NCI-H2227 (cell line): ENCODE measurements around the gene SSRP1.
"Not testable (repeated sequence)": the region's sequence is repeated elsewhere in the genome, so short reads cannot be mapped to it uniquely, and the experiment has no call there.

Experiments used
- DNase-seq: peaks from one replicate; lab custom pipeline; 2025; ENCODE audit not compliant: unreplicated experiment; lab: John Stamatoyannopoulos, UW

The SSRP1 gene

DNA sequence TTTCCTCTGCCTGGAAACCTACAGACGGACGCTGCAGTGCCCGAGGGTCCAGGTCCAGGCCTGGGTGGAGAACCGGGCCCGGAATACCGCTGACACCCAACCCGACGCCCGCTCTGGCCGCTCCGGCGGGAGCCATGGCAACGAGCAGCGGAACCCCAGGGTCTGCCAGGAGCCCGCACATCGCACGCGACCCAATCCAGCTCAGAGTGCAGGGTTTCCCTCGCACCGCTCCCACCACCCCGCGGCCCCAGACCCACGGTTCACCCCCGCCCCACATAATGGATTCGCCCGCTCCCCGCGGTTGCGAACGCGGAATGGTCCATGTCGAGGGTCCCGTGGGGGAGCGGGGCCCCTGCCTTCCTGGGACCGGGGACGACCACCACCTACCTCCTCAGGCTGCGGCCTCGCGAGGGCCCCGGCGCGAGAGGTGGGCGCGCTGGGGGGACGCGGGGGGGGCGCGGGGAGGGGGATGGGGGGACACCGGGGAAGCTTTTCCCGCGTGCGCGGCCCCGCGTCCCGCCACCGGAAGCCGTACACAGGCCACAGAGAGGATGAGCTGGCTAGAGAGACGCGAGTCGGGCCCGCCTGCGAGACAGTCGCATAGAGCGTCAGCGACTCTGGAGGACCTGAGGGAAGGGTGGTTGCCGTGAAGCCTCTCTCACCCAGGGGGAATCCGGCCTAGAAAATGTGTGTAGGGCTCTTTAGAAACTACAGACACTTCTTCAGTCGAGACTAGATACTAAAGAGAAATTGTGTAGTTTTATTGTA lies at the start of gene SSRP1:
TSS of gene SSRP1 (minus strand) at position 550 of the 768 bp plus-strand sequence. CDS start 771 bp downstream, outside the sequence.
- DNase-seq: peak; percentile 94

DNA sequence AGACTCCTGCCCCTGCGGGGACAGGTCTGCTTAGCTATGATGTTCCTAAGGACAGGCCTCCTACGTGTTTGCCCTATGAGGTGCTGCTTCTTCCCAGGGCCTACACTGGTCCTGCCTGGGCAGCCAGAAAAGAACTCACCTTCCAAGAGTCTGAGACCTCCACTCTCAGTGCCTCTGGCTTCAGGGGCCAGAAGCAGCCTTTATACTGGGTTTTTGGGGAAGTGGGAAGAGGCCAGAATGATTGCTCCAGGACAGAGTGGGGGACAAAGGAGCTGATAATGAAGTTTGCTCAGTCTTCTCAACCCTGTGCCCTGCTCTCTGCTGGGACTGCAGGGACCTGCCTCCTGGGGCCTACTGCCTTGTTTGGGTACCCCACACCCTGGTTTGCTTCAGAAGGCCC lies 45.3 kb upstream of the SSRP1 start, which contains the start of gene PRG3:
TSS of gene PRG3 (minus strand) at position 176 of the 400 bp plus-strand sequence. CDS start 442 bp downstream, outside the sequence.
- DNase-seq: no peak

- no peak for DNase-seq
These were observed 44.0 kb upstream of the SSRP1 start for GRCh38 chr11:57379732-57380131.

- no peak for DNase-seq
These were observed 42.5 kb upstream of the SSRP1 start for GRCh38 chr11:57378186-57378585.

GRCh38 chr11:57377107-57377506 lies 41.4 kb upstream of the SSRP1 start:
- DNase-seq: no peak

DNA sequence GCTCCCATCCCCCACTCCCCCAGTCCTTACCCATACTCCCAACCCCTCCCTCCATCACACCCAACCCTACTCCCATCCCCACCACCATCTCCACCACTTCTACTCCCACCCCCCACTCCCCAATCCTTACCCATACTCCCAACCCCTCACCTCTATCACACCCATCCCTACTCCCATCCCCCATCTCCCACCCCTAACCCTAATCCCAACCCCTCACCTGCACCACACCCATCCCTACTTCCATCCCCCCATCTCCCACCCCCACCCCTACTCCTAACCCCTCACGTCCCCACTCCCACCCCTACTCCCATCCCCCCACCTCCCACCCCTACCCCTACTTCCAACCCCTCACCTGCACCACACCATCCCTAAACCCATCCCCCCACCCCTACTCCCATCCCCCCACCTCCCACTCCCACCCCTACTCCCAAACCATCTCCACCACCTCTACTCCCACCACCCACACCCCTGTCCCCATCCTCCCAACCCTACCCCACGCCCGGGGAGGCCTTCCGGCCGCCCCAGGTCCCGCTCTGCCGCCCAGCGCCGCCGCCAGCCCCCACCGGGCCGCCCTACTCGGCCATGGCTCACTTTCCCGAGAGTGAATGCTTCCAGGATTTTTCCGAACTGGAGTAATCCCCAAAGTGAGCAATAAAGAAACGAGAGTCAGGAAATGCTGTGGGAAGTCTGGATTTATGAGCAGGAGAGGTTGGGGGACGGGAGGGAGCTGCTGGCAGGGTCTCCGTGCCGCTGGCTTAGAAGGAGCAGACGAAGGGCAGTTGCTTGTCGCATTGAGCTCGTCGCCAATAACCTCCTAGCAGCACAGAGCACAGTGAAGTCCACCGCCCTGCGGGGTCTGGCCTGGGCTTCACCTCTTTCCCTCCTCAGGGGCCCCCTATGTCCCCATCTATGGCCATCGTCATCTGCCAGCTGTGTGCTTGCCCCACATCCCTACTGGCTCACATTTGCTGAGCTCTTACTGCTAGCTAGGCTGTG lies 40.7 kb upstream of the SSRP1 start:
- no peak for DNase-seq

DNA sequence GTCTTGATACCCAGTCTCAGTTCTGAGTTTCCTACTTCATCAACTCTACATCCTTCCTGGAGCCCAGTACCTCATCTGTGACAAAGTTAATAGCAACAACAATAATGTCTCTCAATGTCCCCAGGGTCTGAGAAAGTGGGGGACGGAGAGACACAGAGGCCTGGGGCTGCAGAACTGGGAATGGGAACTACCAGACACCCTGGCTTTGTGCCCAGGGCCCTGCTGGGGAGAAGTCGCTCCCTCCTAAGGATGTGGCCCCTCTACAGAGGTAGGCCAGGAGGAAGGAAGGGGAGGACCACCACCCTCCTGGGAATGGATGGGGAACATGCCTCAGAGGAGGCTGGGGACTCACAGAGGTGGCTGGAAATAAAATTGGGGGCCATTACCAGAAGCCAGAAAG lies 39.8 kb upstream of the SSRP1 start:
- DNase-seq: no peak

GRCh38 chr11:57374966-57375365 lies 39.3 kb upstream of the SSRP1 start:
- DNase-seq: no peak

DNA sequence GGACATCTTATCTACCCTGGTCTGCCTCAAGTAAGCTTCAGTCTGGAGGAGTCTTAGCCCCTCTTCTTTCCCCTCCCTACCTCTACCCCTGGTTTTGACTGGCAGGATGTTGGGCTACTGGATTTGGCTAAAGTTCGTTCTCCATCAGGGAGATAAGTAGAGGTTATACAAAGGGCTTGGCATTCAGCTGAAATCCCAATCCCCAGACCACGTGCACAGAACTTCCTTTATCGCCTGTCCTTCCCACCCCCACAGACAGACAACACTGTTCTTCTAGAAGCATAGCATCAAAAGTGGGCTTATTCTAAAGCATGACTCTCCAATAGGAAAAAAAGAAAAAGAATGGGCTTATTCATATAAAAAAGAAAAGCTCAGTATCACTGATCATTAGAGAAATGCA lies 37.5 kb upstream of the SSRP1 start:
- no peak for DNase-seq

DNA sequence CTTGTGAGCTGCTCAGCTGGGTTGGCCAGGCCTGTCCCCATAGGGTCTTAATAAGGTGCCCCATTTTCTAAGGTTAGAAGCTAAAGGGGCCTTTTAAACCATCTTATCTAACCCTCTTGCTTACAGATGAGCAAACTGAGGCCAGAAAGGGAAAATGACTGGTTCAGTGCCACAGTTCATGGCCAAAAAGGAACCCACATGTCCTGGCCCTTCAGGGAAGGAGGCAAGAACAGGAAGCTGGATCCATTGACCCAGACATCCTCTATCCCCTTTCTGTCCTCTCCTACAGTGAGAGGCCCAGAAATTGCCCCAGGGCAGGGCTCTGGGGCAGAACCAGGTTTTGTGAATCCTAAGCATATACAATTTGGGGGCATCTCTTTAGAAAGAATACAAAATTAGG lies 35.2 kb upstream of the SSRP1 start:
- DNase-seq: no peak

- no peak for DNase-seq
These were observed 34.6 kb upstream of the SSRP1 start for GRCh38 chr11:57370251-57370650.

- no peak for DNase-seq
These were observed 33.1 kb upstream of the SSRP1 start for GRCh38 chr11:57368845-57369232.

GRCh38 chr11:57368106-57368844 lies 32.6 kb upstream of the SSRP1 start:
- no peak for DNase-seq

- DNase-seq: no peak
These were observed 29.4 kb upstream of the SSRP1 start for GRCh38 chr11:57364851-57365660.

- no peak for DNase-seq
These were observed 27.7 kb upstream of the SSRP1 start for GRCh38 chr11:57363131-57364080.

DNA sequence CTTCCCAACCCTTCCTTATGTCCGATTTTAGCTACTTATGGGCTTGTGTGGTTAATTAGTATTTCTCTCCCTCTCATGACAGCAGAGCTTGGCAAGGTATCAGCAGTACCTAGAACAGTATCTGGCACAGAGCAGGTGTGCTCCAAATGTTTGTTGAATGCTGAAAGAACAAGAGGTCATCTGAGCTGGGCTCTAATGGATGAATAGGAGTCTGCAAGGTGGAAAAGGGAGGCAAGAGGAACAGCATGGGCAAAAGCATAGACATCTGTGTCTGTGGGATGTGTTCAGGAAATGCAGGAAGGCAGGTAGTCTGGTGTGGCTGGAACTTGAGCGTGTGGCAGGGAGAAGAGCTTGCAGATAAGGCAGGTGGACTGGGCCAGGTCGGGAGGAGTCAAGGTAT lies 26.2 kb upstream of the SSRP1 start:
- no peak for DNase-seq

DNA sequence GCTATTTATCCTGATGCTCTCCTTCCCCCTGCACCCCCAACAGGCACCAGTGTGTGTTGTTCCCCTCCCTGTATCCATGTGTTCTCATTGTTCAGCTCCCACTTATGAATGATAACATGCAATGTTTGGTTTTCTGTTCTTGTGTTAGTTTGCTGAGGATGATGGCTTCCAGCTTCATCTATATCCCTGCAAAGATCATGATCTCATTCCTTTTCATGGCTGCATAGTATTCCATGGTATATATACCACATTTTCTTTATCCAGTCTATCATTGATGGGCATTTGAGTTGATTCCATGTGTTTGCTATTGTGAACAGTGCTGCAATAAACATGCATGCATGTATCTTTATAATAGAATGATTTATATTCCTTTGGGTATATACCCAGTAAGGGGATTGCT lies 25.7 kb upstream of the SSRP1 start:
- not testable (repeated sequence) for DNase-seq

- no peak for DNase-seq
These were observed 25.3 kb upstream of the SSRP1 start for GRCh38 chr11:57360991-57361390.
